ENCODE results near the gene AUTS2. TPM values are rescaled to one million over a fixed set of nuclear protein-coding genes. Genes with fewer than 3 reads are reported as not detected.

AUTS2 gene
- total and polyA plus RNA-seq, 2 of the 8 experiments (the other 6 are each of a cell fraction or from before 2014, with no cell fraction given) = 25.9 to 101 TPM

DNA sequence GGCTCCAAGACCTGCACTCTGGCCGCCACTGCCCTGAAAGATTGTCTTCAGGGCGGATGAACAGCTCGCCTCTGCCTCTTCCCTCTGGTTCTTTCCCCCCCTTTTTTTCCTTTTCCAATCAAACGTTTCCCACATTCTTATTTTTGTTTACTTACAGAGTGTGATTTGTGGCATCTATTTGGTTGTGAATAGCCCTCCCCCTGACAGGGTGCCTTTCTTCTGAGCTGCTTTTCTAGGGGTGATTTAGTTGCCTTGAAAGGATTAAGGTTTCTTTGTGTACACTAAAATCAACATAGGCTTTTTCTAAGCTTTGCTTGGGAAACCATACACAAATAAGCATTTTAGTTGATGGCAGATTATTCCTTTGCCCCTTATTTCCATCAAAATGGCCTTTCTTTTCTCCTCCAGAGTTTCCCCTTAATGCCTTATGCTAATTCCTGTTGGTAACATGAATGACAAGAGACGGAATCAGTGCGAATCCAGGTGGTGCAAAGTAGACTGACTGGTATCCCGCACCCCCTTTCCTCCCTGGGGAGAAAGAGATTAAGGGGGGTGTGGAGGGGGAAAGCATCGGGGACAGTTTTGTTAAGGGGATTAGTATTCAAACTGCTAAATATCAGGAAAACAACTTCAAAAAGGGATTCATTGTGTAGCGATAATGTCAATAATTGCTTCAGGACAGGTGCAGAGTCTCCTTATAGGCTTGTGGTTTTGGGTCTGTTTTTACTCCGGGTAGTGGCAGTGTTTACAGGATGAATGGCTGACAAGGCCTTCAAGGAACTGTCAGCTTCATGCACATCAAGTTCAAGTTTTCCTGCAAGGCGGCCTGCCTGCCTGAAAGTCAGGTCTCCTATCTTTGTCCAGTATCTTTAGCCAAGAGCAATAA lies 1102.0 kb downstream of the AUTS2 start (continued):
- TF ChIP-seq PHF8 (conservative IDR thresholded peaks at IDR 0.05; ENCODE audit: low read depth, low read length) = no peak
- TF ChIP-seq CTBP2 (IDR thresholded peaks at IDR 0.05; ENCODE audit: borderline replicate concordance, insufficient read depth, insufficient read length, low read length) = no peak
- TF ChIP-seq RNF2 (IDR thresholded peaks at IDR 0.05; ENCODE audit: borderline replicate concordance, low read depth, low read length, missing control alignments, poor library complexity, severe bottlenecking) = no peak
- no peak for TF ChIP-seq CHD2 (IDR thresholded peaks at IDR 0.05; ENCODE audit: low read length)
- no peak for TF ChIP-seq BCL11A (IDR thresholded peaks at IDR 0.05; ENCODE audit: low read depth in 2 of 2, low read length in 2 of 2)
- no peak for TF ChIP-seq SUZ12 (IDR thresholded peaks at IDR 0.05; ENCODE audit: low read length)
- peak; percentile 17; the same call in 1 of the 2 replicates for TF ChIP-seq SP1 (IDR thresholded peaks at IDR 0.05; ENCODE audit: low read depth, low read length)
- TF ChIP-seq ZNF274 (IDR thresholded peaks at IDR 0.05; ENCODE audit: borderline replicate concordance, extremely low read depth, low read length) = no peak
- TF ChIP-seq KDM4A (IDR thresholded peaks at IDR 0.05; ENCODE audit: low read depth, low read length, severe bottlenecking) = no peak
- no peak for TF ChIP-seq RXRA (IDR thresholded peaks at IDR 0.05; ENCODE audit: insufficient read depth, low read depth, low read length)
- peak; percentile 69; the same call in 1 of the 2 replicates for TF ChIP-seq TCF12 (IDR thresholded peaks at IDR 0.05; ENCODE audit: low read depth, low read length)
- no peak for TF ChIP-seq ASH2L (IDR thresholded peaks at IDR 0.05; ENCODE audit: low read length)
- peak; percentile 34 for TF ChIP-seq NANOG (IDR thresholded peaks at IDR 0.05; ENCODE audit: insufficient read depth, low read depth, low read length, poor library complexity, severe bottlenecking)
- no peak for TF ChIP-seq TAF7 (optimal IDR thresholded peaks at IDR 0.05; ENCODE audit: borderline replicate concordance, low read depth, low read length)
- TF ChIP-seq ATF2 (IDR thresholded peaks at IDR 0.05; ENCODE audit: low read length) = peak; percentile 10; the same call in 1 of the 2 replicates
- TF ChIP-seq RAD21 (IDR thresholded peaks at IDR 0.05 in 1 of 2, conservative IDR thresholded peaks at IDR 0.05 in 1 of 2; ENCODE audit: low read depth in 2 of 2, low read length in 2 of 2) = 0 out of 4 replicates have a peak, but pooled peaks of 1 of the 2 experiments have one; percentile 0
- TF ChIP-seq KDM5A (IDR thresholded peaks at IDR 0.05; ENCODE audit: low read length) = no peak
- TF ChIP-seq CBX8 (IDR thresholded peaks at IDR 0.05; ENCODE audit: borderline replicate concordance, low read depth, low read length) = no peak
- TF ChIP-seq BRCA1 (IDR thresholded peaks at IDR 0.05; ENCODE audit: low read depth, low read length) = no peak
- peak; percentile 66 for TF ChIP-seq TBP (IDR thresholded peaks at IDR 0.05; ENCODE audit: low read depth, low read length)
